Occipital lobe (tissue), 2 donors: Measurements from ENCODE around the gene LDB1. TPM values are rescaled to one million over a fixed set of nuclear protein-coding genes. Genes with fewer than 3 reads are reported as not detected.

Experiments
- DNase-seq: peaks from one replicate; lab custom pipeline; 2025; lab: John Stamatoyannopoulos, UW
- total RNA-seq: library from RNA; depleted of rRNA; stranded (reverse); fragments of >200 nt; gene quantifications from one replicate; pipeline ENCODE4 v1.2.3, GENCODE V29; 2014

The LDB1 gene
- total RNA-seq: 70.8 TPM

GRCh38 chr10:102120142-102120990, at the start of gene LDB1:
Gene LDB1 (minus strand): TSS chr10:102120368. CDS start chr10:102120110, 258 bp downstream.
- DNase-seq: peak; percentile 82

GRCh38 chr10:102167861-102168260, 47.7 kb upstream of the LDB1 start:
- no peak for DNase-seq

DNA sequence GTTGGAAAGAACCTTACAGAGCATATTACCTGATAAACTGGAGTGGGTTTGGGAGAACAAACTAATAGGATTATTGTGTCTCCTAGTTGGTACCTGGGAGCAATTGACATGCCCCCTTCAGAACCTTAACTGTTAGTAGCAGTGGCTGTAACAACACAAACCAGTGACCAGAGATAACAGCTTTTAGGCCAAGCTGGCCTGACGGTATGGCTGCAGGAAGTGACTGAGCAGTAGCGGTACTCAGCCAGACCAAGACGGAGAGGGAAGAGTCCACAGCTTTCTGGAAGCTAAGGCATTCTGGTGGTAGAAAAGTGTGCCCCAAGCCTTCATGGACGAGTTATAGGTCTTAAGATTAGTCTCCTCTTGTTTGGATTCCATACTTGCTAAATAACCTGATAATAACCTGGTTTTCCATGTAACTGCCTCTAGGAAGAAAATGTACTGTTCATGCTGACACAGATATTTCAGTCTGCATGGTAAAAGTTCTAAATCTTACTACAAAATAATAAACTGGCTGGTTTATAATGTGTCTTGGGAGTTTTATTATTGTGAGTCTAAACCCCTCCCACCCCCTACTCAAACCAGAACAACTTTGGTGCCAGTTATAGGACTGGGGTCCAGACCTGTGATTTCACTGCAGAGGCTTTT, 43.3 kb upstream of the LDB1 start:
- no peak for DNase-seq

DNA sequence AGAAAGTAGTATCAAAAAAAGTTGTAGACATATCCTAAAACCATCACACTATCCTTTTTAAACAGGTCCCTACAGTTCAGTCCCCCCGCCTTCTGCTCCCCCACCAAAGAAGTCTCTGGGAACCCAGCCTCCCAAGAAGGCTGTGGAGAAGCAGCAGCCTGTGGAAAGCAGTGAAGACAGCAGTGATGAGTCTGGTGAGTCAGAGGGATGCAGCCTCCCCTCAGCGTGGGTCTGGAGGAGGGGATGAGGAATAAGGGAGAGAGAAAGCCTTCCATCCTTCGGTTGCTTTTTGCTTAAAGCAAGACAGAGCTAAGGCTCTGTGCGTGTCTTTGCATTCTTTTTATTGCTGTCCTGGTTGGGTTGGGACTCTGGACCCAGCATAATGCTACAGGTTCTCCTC, 39.7 kb upstream of the LDB1 start:
- no peak for DNase-seq

DNA sequence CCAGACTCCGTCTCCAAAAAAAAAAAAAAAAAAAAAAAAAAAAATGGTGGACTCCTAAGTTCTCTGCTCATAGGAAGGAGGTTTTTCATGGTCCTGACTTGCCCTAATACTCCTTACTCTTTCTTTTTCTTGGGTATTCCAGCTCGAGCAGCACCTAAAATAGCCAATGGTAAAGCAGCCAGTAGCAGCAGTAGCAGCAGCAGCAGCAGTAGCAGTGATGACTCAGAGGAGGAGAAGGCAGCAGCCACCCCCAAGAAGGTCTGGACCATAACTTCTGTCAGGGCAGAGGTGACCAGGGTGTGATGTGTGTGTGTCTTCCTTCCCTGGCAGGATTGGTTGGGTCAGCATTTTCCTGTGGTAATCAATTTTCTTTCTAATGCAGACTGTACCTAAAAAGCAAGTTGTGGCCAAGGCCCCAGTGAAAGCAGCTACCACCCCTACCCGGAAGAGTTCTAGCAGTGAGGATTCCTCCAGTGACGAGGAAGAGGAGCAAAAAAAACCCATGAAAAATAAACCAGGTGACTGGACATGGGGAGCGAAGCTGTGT, 39.0 kb upstream of the LDB1 start:
- DNase-seq: no peak

DNA sequence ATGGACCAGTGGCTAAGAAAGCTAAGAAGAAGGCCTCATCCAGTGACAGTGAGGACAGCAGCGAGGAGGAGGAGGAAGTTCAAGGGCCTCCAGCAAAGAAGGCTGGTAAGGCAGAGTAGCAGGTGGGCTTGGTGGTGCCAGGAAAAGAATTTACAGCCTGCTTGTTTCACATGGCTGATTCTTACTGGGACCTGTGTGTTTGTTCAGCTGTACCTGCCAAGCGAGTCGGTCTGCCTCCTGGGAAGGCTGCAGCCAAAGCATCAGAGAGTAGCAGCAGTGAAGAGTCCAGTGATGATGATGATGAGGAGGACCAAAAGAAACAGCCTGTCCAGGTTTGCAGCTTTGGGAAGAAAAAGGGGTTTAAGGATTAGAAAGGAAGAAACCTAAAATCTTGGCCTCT, 37.1 kb upstream of the LDB1 start:
- DNase-seq: no peak

DNA sequence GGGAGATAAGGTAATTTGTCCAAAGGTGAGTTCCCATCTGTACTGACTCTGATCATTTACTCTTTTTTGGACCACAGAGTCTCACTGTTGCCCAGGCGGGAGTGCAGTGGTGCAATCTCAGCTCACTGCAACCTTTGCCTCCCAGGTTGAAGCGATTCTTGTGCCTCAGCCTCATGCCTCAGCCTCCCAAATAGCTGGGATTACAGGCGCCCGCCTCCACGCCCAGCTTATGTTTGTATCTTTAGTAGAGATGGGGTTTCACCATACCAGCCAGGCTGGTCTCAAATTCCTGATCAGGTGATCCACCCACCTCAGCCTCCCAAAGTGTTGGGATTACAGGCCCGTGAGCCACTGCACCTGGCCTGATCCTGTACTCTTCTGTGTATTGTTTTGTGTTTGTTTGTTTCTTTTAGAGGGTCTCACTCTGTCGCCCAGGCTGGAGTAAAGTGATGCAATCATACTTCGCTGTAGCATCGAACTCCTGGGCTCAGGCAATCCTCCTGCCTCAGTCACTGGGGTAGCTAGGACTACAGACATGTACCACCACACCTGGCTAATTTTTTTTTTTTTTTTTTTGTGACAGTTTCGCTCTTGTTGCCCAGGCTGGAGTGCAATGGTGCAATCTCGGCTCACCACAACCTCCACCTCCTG, 34.4 kb upstream of the LDB1 start:
- no peak for DNase-seq

DNA sequence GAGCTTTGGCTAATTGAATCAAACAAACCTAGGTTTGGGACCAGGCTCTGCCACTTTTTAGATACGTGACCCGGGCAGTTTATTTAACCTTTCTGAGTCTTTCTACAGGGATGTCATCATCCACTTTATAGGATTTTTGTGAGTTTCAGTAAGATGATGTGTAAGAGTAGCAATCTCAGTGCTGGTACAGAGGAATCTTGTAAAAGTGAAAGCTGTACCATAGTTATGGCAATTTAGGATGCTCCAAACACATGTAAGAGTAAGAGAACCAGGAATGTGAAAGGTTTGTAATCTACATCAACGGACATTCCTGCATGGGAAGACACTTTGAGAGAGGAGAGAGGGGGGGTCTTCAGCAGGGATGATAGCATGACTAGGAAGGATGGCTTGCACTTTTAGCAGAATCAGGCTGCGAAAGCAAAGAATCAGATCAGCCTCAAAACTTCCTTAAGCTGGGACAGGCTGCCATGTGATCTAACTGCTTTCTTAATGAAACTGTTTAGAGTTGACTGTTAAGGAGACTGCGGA, 33.0 kb upstream of the LDB1 start:
- DNase-seq: no peak

DNA sequence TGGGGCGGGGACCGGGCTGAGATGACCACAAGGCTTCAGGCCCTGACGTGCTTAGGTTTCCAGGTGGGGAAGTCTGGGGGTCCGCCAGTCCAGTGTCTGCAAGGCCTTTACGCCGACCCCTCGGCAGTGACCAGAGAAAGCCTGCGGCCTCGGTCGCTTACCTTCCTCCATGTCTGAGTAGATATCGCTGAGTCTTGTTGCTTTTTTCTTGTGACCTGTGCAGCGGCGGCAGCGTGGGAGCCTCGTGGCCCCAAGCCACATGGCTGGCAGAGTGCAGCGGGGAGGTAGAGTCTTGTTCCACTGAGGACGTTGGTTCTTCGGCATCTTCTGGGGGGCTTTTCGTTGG, 32.4 kb upstream of the LDB1 start:
- no peak for DNase-seq

GRCh38 chr10:102151774-102152544, 31.8 kb upstream of the LDB1 start, which contains the start of gene NOLC1:
Gene NOLC1 (plus strand): TSS chr10:102152389. CDS start chr10:102152411, 22 bp downstream.
- peak; percentile 96 for DNase-seq

- no peak for DNase-seq
Observed at GRCh38 chr10:102150970-102151773, 31.0 kb upstream of the LDB1 start.

GRCh38 chr10:102148275-102148674, 28.1 kb upstream of the LDB1 start:
- DNase-seq: no peak

DNA sequence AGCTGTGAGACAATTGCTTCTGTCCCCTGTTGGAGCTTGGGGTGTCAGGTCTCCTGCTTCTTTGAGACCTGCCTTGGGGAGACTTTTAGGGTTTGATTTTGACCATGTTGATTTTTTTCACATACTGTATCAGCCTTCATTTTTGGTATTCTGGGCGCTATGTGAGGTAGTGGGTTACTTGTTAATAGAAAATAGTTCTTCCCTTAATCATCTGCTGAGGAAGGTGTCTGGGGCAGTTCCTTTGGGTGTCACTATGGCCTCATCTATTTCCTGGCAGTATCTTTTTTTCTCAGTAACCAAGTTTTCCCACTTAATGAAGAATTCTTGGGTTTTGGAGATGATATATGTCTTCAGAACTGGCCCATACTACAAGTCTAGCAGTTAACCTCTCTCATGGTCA, 27.4 kb upstream of the LDB1 start:
- DNase-seq: no peak

- no peak for DNase-seq
Observed at GRCh38 chr10:102146971-102147428, 26.8 kb upstream of the LDB1 start.

- no peak for DNase-seq
Observed at GRCh38 chr10:102141583-102142107, 21.5 kb upstream of the LDB1 start.

DNA sequence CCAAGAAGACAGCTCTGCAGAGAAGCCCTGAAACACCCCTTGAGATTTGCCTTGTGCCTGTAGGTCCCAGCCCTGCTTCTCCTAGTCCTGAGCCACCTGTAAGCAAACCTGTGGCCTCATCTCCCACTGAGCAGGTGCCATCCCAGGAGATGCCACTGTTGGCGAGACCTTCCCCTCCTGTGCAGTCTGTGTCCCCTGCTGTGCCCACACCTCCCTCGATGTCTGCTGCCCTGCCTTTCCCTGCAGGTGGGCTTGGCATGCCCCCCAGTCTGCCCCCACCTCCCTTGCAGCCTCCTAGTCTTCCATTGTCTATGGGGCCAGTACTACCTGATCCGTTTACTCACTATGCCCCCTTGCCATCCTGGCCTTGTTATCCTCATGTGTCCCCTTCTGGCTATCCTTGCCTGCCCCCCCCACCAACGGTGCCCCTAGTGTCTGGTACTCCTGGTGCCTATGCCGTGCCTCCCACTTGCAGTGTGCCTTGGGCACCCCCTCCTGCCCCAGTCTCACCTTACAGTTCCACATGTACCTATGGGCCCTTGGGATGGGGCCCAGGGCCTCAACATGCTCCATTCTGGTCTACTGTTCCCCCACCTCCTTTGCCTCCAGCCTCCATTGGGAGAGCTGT, 20.9 kb upstream of the LDB1 start:
- DNase-seq: no peak

GRCh38 chr10:102140218-102140617, 20.1 kb upstream of the LDB1 start:
- DNase-seq: no peak

DNA sequence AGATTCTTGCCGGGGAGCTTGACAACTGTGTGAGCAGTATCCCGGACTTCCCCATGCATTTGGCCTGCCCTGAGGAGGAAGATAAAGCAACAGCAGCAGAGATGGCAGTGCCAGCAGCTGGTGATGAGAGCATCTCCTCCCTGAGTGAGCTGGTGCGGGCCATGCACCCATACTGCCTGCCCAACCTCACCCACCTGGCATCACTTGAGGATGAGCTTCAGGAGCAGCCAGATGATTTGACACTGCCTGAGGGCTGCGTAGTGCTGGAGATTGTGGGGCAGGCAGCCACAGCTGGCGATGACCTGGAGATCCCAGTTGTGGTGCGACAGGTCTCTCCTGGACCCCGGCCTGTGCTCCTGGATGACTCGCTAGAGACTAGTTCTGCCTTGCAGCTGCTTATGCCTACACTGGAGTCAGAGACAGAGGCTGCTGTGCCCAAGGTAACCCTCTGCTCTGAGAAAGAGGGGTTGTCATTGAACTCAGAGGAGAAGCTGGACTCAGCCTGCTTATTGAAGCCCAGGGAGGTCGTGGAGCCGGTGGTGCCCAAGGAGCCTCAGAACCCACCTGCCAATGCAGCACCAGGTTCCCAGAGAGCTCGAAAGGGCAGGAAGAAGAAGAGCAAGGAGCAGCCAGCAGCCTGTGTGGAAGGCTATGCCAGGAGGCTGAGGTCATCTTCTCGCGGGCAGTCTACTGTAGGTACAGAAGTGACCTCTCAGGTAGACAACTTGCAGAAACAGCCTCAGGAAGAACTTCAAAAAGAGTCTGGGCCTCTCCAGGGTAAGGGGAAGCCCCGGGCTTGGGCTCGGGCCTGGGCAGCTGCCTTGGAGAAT, 19.3 kb upstream of the LDB1 start:
- DNase-seq: no peak
